Pancreas (tissue), 10 donors: Measurements from ENCODE around the gene CLEC10A. TPM values are rescaled to one million over a fixed set of nuclear protein-coding genes. Genes with fewer than 3 reads are reported as not detected.
A peak's percentile ranks its signal among the peaks of the same experiment; 100 is the strongest.

Experiments
- ATAC-seq, 4 donors: fragments of 200-7000 bp; cut with Tn5 transposase; one replicate each; pipeline versions ENCODE4 v1.8.0 to v1.9.1; 2020; ENCODE audit warnings: mild to moderate bottlenecking in 4 of 4, moderate library complexity in 4 of 4
- DNase-seq, 6 donors: peaks; one replicate each; pipeline ENCODE4 v3.0.0-alpha.2; 2020
- FAIRE-seq: peaks from 2 replicates; lab custom pipeline; 2012; peaks lifted over from hg19 to GRCh38; lab: Jason Lieb, UNC
- H3K27ac ChIP-seq, 4 donors: fragments of 200-600 bp; sonication (generic); 1 replicate in 3 of 4; 2 replicates in 1 of 4; pipeline versions ENCODE4 v1.5.0 to v1.8.0; 2020
- H3K27me3 ChIP-seq, 4 donors: fragments of 200-600 bp; one replicate each; pipeline ENCODE4 v1.8.0; 2021
- H3K36me3 ChIP-seq, 3 donors: fragments of 200-600 bp; sonication (generic) in 1 of 3; one replicate each; pipeline versions ENCODE4 v1.5.0 to v1.8.0; 2020 to 2021
- H3K4me1 ChIP-seq, 3 donors: fragments of 200-600 bp; one replicate each; pipeline ENCODE4 v1.8.0; 2021
- H3K4me3 ChIP-seq, 4 donors: fragments of 200-600 bp; sonication (generic) in 2 of 4; one replicate each; pipeline versions ENCODE4 v1.5.0 to v1.8.0; 2020 to 2021
- H3K9me3 ChIP-seq, 4 donors: fragments of 200-600 bp; one replicate each; pipeline ENCODE4 v1.8.0; 2021
- CTCF ChIP-seq, 4 donors: fragments of 200-600 bp; sonication (generic) in 3 of 4; IDR thresholded peaks; one replicate each; pipeline versions ENCODE4 v1.5.0 to v1.8.0; 2021; ENCODE audit warnings: antibody characterized with exemption in 4 of 4
- WGBS, 2 donors: extraction: QIAGEN DNeasy Blood & Tissue Kit; methylation state at CpG; one replicate each; pipeline ENCODE4 v1.1.7; 2013; 5-methylcytosine and 5-hydroxymethylcytosine counted together
- intact Hi-C, 3 donors: fragments of 100-400 bp; cut with DNase I; formaldehyde crosslinking; loops; one replicate each; pipeline versions ENCODE4 v1.11.1 to v1.14.2; 2022
- polyA plus RNA-seq, 2 donors: library from polyadenylated mRNA; stranded (reverse); fragments of 200-250 nt; gene quantifications; one replicate each; pipeline ENCODE4 v1.2.3, GENCODE V29; 2013
- total RNA-seq, 6 donors: library from RNA; stranded (reverse); fragmentation: NEBNext Ultra II Directional in 4 of 6; extraction: Animal tissue kit (Norgen Biotek cat#: 25700) in 4 of 6; gene quantifications; one replicate each; pipeline versions ENCODE4 v1.2.1 to v1.2.4, GENCODE V29; 2021 to 2023
- donor health status: healthy with polysubstance abuse.
- donor health status: DM: no; HTN: no; CAD: no; lungs with moderate emphysema.
- donor health status: DM: no; HTN: no; CAD: no.
- donor health status: control.
- donor health status: control.
- donor health status: Bipolar disorder and iron deficiency.
- donor health status: DM: yes; HTN: yes; CAD: no.
- donor health status: DM: no; HTN: no; CAD: no.
- donor health status: DM: no; HTN: no; CAD: no.
- donor health status: DM: yes; HTN: yes; CAD: no.

The CLEC10A gene
- total and polyA plus RNA-seq, 8 donors: 0.28 to 3.6 (median 1.3) TPM; not detected in 1

- Histone ChIP-seq H3K4me1 (peaks cover 0 to 19% (median 15%) of the 10 kb centered on the region in 3 donors), H3K36me3 (no peaks in the 10 kb centered on the region), H3K27me3 (peaks cover 0 to 4% (median 0%) of the 10 kb centered on the region in 4 donors), H3K9me3 (no peaks in the 10 kb centered on the region), H3K4me3 (peak overlapping the region in 3 of 4 donors; percentile 0 to 32 (median 5)), H3K27ac (peak overlapping the region in 3 of 4 donors; percentile 40 to 90 (median 78))
- peak; percentile 81 to 91 (median 86) for DNase-seq
- WGBS, 2 donors: 12 to 15% methylated on average over 15 of the region's 15 CpGs
- intact Hi-C loops: loop anchor here in 1 of 3 donors (10.0 kb wide), 1 partner anchor 249 kb away; the partner anchor contains the start of gene YBX2
- TF ChIP-seq CTCF (IDR thresholded peaks at IDR 0.05): no peak
- no peak for FAIRE-seq
- ATAC-seq: peak; percentile 84 to 87 (median 84)
Observed at GRCh38 chr17:7046127-7046724, 33.8 kb downstream of the CLEC10A start.

- peak; percentile 75 to 82 (median 80) for ATAC-seq
- Histone ChIP-seq H3K36me3 (no peaks in the 10 kb centered on the region), H3K27ac (peak overlapping the region in 3 of 4 donors; percentile 40 to 90 (median 78)), H3K4me3 (peak overlapping the region in 3 of 4 donors; percentile 0 to 32 (median 5)), H3K4me1 (peaks cover 0 to 19% (median 15%) of the 10 kb centered on the region in 3 donors), H3K9me3 (no peaks in the 10 kb centered on the region), H3K27me3 (peaks cover 0 to 4% (median 0%) of the 10 kb centered on the region in 4 donors)
- 4 to 5% methylated on average over 5 of the region's 5 CpGs for WGBS, 2 donors
- intact Hi-C loops: loop anchor here in 1 of 3 donors (10.0 kb wide), 1 partner anchor 249 kb away; the partner anchor contains the start of gene YBX2
- TF ChIP-seq CTCF (IDR thresholded peaks at IDR 0.05): peak; percentile 48 to 77 (median 58)
- FAIRE-seq: peak; percentile 96
- DNase-seq: peak in 2 of 6 donors; percentile 46 to 65
Observed at GRCh38 chr17:7045492-7046126, 34.4 kb downstream of the CLEC10A start.

GRCh38 chr17:7043497-7044198 is 36.4 kb downstream of the CLEC10A start, which contains the start of gene SLC16A11:
Gene SLC16A11, minus strand, starts transcription at chr17:7044092. Its CDS starts 579 bp downstream, at chr17:7043513.
- intact Hi-C loops: loop anchor here in 1 of 3 donors (10.0 kb wide), 1 partner anchor 251 kb away; the partner anchor contains the start of gene YBX2
- H3K27ac ChIP-seq: peak within 1 kb of the TSS in 3 of 4 donors; percentile 24 to 35 (median 32)
- DNase-seq: peak in 5 of 6 donors; percentile 37 to 81 (median 69)
- no peaks in the 10 kb centered on the region for H3K9me3 ChIP-seq
- H3K36me3 ChIP-seq: no peaks in the 10 kb centered on the region
- H3K4me1 ChIP-seq: peaks cover 0 to 19% (median 15%) of the 10 kb centered on the region in 3 donors
- FAIRE-seq: no peak
- ATAC-seq: peak; percentile 15 to 40 (median 24)
- H3K27me3 ChIP-seq: peaks cover 0 to 4% (median 0%) of the 10 kb centered on the region in 4 donors
- no peak for TF ChIP-seq CTCF (IDR thresholded peaks at IDR 0.05)
- 14 to 20% methylated on average over 46 to 58 of the region's 58 CpGs for WGBS, 2 donors
- peak within 1 kb of the TSS; percentile 23 to 44 (median 30) for H3K4me3 ChIP-seq

GRCh38 chr17:7043182-7043496 is 36.9 kb downstream of the CLEC10A start:
- 19 to 22% methylated on average over 21 of the region's 21 CpGs for WGBS, 2 donors
- Histone ChIP-seq H3K4me3 (peak overlapping the region; percentile 23 to 44 (median 30)), H3K27me3 (peaks cover 0 to 4% (median 0%) of the 10 kb centered on the region in 4 donors), H3K36me3 (no peaks in the 10 kb centered on the region), H3K9me3 (no peaks in the 10 kb centered on the region), H3K4me1 (peaks cover 0 to 19% (median 15%) of the 10 kb centered on the region in 3 donors), H3K27ac (peak overlapping the region in 2 of 4 donors; percentile 24 to 32)
- FAIRE-seq (no peak), ATAC-seq (peak in 3 of 4 donors; percentile 2 to 5 (median 4)), DNase-seq (peak in 1 of 6 donors; percentile 74)
- intact Hi-C loops: loop anchor here in 1 of 3 donors (10.0 kb wide), 1 partner anchor 252 kb away; the partner anchor contains the start of gene YBX2
- TF ChIP-seq CTCF (IDR thresholded peaks at IDR 0.05): no peak
